CD4-positive, alpha-beta T cell treated with Interferon alpha-2 for 1 hour (primary cell): ENCODE data around the gene MVK.

ENCODE experiments used
- DNase-seq, 2 donors: peaks; one replicate each; pipeline ENCODE4 v3.0.0-alpha.2; 2020 to 2022

The MVK gene

GRCh38 chr12:109637996-109638395 is 64.4 kb downstream of the MVK start:
- DNase-seq: no peak

GRCh38 chr12:109638735-109639134 is 65.1 kb downstream of the MVK start:
- no peak for DNase-seq

GRCh38 chr12:109639151-109639872 is 65.7 kb downstream of the MVK start:
- no peak for DNase-seq

GRCh38 chr12:109640961-109641360 is 67.4 kb downstream of the MVK start:
- no peak for DNase-seq

- DNase-seq: no peak
These were observed 67.8 kb downstream of the MVK start for GRCh38 chr12:109641422-109641821.

GRCh38 chr12:109642506-109643132 is 69.0 kb downstream of the MVK start:
- DNase-seq: no peak

GRCh38 chr12:109645194-109645593 is 71.6 kb downstream of the MVK start:
- no peak for DNase-seq

- DNase-seq: no peak
These were observed 72.1 kb downstream of the MVK start for GRCh38 chr12:109645708-109646107.
